Naive thymus-derived CD8-positive, alpha-beta T cell (primary cell): Measurements from ENCODE around the gene RPTOR. TPM values are rescaled to one million over a fixed set of nuclear protein-coding genes. Genes with fewer than 3 reads are reported as not detected.

Source experiments
- ATAC-seq, 2 donors: fragments of 150-1000 bp; cut with Tn5 transposase in 1 of 2; sonication (Bioruptor Pico), chemical (Tn5 transposase) in 1 of 2; 1 replicate in 1 of 2; 2 replicates in 1 of 2; pipeline ENCODE4 v1.10.0; 2021; ENCODE audit warnings: mild to moderate bottlenecking in 2 of 2, moderate library complexity in 2 of 2
- POLR2A ChIA-PET: fragments of 350-600 bp; sonication (Branson Sonifier 250); formaldehyde crosslinking; loops from one replicate; lab custom pipeline; 2021; ENCODE audit warnings: antibody characterized with exemption; lab: Charles Lee
- DNase-seq, 10 donors: peaks; one replicate each; pipeline versions ENCODE4 v3.0.0 to v3.0.0-alpha.2; 2020 to 2022
- H3K27ac Mint-ChIP-seq, 10 donors: one replicate each; pipeline ENCODE4 v1.8.0; 2020 to 2022; ENCODE audit warnings: mild to moderate bottlenecking in 10 of 10, mixed read lengths in 10 of 10, moderate library complexity in 4 of 10, inconsistent platforms in 1 of 10
- H3K27me3 Mint-ChIP-seq, 5 donors: one replicate each; pipeline ENCODE4 v1.8.0; 2021 to 2022; ENCODE audit warnings: mixed read lengths in 5 of 5
- H3K36me3 Mint-ChIP-seq, 3 donors: one replicate each; pipeline ENCODE4 v1.8.0; 2020 to 2022; ENCODE audit warnings: mixed read lengths in 3 of 3, mild to moderate bottlenecking in 2 of 3, inconsistent platforms in 1 of 3
- H3K4me1 Mint-ChIP-seq, 4 donors: one replicate each; pipeline ENCODE4 v1.8.0; 2021 to 2022; ENCODE audit warnings: mixed read lengths in 4 of 4
- H3K4me3 Mint-ChIP-seq, 10 donors: one replicate each; pipeline ENCODE4 v1.8.0; 2020 to 2022; ENCODE audit warnings: mild to moderate bottlenecking in 10 of 10, mixed read lengths in 10 of 10, moderate library complexity in 6 of 10, inconsistent platforms in 1 of 10
- H3K9me3 Mint-ChIP-seq, 9 donors: one replicate each; pipeline ENCODE4 v1.8.0; 2020 to 2022; ENCODE audit warnings: mixed read lengths in 9 of 9, mild to moderate bottlenecking in 3 of 9, inconsistent platforms in 1 of 9, moderate library complexity in 1 of 9
- polyA plus RNA-seq, 3 donors: library from polyadenylated mRNA; unstranded; fragments of 300-500 nt; fragmentation: Illumina TruSeq; gene quantifications; one replicate each; pipeline ENCODE4 v1.2.3, GENCODE V29; 2021
- total RNA-seq, 8 experiments: library from RNA in 2 of 8; stranded (reverse) in 2 of 8; gene quantifications; one replicate each; pipeline ENCODE4 v1.2.3 and lab custom pipeline; 2021 to 2026

RPTOR gene
- total and polyA plus RNA-seq, 5 experiments from 2014 or later: 5.3 to 53.9 (median 10.2) TPM

DNA sequence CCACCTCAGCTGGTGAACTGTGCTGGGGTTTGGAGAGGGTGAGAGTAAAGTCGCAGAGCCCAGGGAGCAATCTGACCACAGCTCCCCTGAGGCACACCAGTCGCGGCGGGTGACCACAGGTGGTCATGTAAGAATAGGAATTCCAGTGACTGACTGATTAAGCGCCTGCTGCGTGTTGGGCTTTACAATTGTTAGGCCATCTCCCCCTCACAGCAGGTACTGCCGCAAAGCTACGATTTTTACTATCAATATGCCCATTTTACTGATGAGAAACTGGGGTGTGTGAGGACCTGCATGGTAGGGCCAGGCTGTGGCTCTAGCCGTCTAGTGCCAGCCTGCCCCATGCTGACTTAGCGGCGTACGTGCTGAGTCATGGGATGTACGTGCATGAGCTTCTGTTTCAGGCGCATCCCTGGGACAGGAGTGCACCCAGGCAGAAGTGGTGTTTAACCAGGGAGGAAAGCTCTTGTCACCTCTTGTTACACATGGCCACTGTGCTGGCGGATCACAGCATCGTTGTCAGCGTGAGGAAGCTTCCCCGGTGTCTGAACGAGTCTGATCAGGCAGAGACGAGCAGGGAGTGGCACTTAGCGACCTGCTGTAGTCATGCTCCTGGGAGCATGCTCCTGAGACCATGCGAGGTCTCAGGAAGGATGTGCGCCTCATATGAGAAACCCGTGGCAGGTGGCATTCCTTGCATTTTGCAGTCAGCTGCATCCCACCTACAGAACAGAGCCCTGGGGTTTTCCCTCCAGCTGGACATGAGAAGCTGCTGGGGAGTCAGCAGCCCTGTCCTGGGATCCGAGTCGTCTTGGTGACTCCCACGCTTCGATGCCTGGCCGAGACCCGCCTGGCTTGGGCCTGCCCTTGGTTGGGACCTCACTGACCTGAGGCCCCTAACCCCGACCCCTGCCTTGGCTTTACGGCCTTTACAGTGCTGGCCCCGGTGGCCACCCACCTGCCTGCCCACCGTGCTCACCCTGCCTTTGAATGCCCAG is 283.3 kb downstream of the RPTOR start:
- no peaks in the 10 kb centered on the region for H3K27me3 Mint-ChIP-seq
- H3K9me3 Mint-ChIP-seq: no peaks in the 10 kb centered on the region
- ATAC-seq: no peak
- peak overlapping the region in 2 of 10 donors; percentile 21 to 71 for H3K27ac Mint-ChIP-seq
- H3K4me1 Mint-ChIP-seq: peaks cover 10 to 29% (median 24%) of the 10 kb centered on the region in 4 donors
- POLR2A ChIA-PET: interaction anchor here (1.0 kb wide), 1 partner anchor 11 kb away, joined by 4 read pairs; no protein-coding TSS in a partner anchor
- H3K36me3 Mint-ChIP-seq: peaks cover 0 to 23% (median under 1%) of the 10 kb centered on the region in 3 donors
- no peak overlapping the region for H3K4me3 Mint-ChIP-seq
- peak in 1 of 10 donors; percentile 36 for DNase-seq

DNA sequence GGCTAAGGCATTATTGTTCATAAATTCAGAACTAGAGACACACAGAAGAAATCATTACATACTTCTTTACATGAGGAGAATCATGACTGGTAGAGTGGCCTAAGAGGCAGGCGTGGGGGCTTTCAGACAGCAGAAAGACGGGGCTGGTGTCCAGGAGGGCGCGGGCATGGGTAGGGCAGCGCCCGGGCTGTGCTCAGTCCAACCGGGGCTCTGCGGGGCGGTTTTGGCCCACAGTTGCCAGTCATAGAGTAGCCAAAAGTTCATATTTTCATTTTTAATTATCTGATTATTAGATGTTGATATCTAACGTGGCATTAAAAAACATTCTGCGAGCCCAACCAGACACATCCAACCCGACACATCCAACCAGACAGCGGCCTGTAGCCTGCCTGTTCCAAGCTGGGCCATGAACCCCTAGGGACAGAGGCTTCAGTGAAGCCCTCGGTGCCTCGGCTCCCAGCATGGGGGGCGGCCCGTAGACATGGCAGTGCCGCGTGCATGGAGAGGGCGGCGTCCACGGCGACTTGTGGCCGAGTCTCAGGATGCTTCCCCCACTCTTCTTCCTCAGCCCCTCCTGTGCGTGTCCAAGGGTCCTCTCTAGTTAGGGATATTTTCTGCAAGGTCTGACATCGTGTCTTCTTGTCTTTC is 284.7 kb downstream of the RPTOR start:
- Mint-ChIP-seq H3K4me1 (peaks cover 12 to 39% (median 34%) of the 10 kb centered on the region in 4 donors), H3K36me3 (peaks cover 0 to 11% (median 0%) of the 10 kb centered on the region in 3 donors)
- DNase-seq: no peak

DNA sequence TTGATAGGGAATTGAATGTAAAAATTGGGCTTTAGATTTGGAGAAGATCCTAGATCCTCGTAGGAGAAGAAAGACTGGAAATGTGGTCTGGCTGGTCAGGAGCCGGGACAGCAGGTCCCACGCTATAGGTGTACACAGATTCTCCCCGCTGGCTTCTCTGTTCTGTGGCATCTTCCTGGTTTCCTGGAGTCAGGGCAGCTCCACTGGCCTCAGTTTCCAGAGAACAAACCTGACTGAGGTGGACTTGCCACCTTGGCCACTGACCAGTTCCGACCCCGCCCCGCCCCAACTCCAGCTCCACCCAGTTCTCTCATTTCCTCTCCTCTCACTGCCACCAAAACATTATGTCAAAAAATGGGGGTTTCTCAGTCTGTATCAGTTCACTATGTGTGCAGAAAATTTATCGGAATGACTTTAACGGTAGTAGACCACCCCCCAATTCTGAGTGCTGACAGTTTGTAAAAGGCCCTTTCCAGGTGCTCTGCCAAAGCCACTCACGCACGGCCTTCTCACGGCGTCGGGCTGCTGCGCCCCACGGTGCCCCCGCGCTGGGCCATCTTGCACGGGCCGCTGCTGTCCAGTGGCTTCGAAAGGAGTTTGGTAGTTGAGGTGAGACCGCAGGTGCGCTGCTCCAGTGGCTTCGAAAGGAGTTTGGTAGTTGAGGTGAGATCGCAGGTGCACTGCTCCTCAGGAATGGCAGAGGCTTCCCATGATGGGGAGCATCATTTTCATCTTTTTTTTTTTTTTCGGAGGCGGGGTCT is 285.6 kb downstream of the RPTOR start:
- peak overlapping the region in 5 of 10 donors; percentile 11 to 79 (median 37) for H3K27ac Mint-ChIP-seq
- no peaks in the 10 kb centered on the region for H3K27me3 Mint-ChIP-seq
- H3K4me3 Mint-ChIP-seq: peak overlapping the region in 1 of 10 donors; percentile 2
- peaks cover 0 to 11% (median 0%) of the 10 kb centered on the region in 3 donors for H3K36me3 Mint-ChIP-seq
- H3K9me3 Mint-ChIP-seq: no peaks in the 10 kb centered on the region
- peaks cover 12 to 39% (median 35%) of the 10 kb centered on the region in 4 donors for H3K4me1 Mint-ChIP-seq
- ATAC-seq: no peak
- POLR2A ChIA-PET: no interaction called here
- DNase-seq: no peak

More for the DNA sequence above, 284.7 kb downstream of the RPTOR start:
- Mint-ChIP-seq H3K27ac (peak overlapping the region in 2 of 10 donors; percentile 11 to 17), H3K27me3 (no peaks in the 10 kb centered on the region), H3K4me3 (no peak overlapping the region), H3K9me3 (no peaks in the 10 kb centered on the region)
- POLR2A ChIA-PET: no interaction called here
- ATAC-seq: no peak

DNA sequence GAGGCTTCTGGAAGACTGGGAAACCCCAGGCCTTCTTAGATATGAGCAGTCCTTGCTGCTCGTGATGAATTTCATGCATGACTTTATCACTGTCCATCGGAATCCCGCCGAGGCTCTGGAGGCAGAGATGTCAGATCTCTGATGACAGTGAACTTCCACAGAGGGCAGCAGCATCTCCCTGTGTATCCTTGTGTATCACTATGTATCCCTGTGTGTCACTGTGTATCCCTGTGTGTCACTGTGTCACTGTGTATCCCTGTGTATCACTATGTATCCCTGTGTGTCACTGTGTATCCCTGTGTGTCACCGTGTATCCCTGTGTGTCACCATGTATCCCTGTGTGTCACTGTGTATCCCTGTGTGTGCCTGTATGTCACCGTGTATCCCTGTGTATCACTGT is 286.9 kb downstream of the RPTOR start:
- H3K4me3 Mint-ChIP-seq: peak overlapping the region; percentile 25 to 92 (median 78)
- H3K27me3 Mint-ChIP-seq: no peaks in the 10 kb centered on the region
- peaks cover 0 to 7% (median 0%) of the 10 kb centered on the region in 3 donors for H3K36me3 Mint-ChIP-seq
- H3K27ac Mint-ChIP-seq: peak overlapping the region; percentile 75 to 97 (median 94)
- POLR2A ChIA-PET: interaction anchor here (0.6 to 2.4 kb wide), 4 partner anchors 18 to 377 kb away, joined by 3 to 18 read pairs (median 6); no protein-coding TSS in a partner anchor
- no peaks in the 10 kb centered on the region for H3K9me3 Mint-ChIP-seq
- ATAC-seq (no peak), DNase-seq (no peak)
- H3K4me1 Mint-ChIP-seq: peaks cover 12 to 39% (median 35%) of the 10 kb centered on the region in 4 donors

DNA sequence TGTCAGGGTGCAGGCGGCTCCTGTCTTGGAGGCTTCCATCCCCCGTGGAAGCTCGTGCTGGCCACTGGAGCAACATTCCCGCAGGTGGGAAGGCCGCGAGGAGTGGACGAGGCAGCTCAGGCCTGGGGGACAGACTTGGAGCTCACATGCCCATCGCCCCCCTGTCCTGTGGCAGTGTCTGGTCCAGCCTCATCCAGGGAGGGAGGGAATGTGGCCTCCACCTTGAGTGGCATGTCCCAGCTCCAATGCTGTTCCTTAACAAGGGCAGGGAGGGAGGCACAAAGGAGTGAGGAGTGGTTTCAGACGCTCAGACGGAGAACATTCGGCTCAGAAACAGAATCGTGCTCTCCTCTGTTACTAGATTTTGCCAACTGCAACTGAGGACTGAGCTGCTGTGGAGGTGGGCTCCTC is 287.6 kb downstream of the RPTOR start:
- Mint-ChIP-seq H3K4me1 (peaks cover 11 to 43% (median 33%) of the 10 kb centered on the region in 4 donors), H3K36me3 (peaks cover 0 to 3% (median 0%) of the 10 kb centered on the region in 3 donors), H3K9me3 (no peaks in the 10 kb centered on the region), H3K27ac (peak overlapping the region; percentile 91 to 97 (median 94)), H3K4me3 (peak overlapping the region; percentile 74 to 93 (median 88)), H3K27me3 (no peaks in the 10 kb centered on the region)
- POLR2A ChIA-PET: interaction anchor here (0.6 to 2.4 kb wide), 16 partner anchors 12 to 378 kb away, joined by 3 to 18 read pairs (median 4); no protein-coding TSS in a partner anchor
- ATAC-seq (no peak), DNase-seq (no peak)

DNA sequence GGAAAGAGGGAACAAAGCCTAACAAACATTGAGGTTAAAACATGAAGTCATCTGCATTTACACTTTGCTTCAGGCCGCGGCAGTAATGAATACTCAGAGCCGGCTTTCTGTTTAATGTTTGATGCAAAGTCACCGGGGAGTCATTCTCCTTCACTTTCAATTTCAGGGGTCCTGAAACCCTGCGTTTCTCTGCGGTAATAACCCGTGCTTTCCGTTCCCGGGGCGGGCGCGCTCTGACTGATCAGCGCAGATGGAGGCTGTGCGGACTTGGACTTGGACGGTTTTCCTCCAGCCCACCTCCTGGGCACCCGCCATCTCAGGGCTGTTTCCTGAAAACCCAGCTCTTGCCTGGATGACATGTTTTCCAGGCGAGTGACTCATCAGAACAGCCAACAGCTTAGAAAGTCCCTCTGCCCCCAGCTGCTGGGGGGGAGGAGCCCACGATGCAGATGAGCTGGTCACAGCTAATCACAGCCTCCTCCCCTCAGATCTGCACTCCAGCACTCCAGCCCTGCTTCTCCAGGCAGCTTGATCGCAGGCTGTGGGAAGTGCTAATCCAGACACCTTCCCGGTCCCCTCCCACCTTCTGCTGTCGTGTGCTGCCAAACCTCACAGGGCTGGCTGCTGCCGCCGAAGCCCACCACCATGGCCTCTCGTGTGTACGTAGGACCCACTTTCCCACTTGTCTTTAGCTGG is 288.4 kb downstream of the RPTOR start:
- peaks cover 0 to 7% (median 2%) of the 10 kb centered on the region in 3 donors for H3K36me3 Mint-ChIP-seq
- peak overlapping the region; percentile 74 to 93 (median 88) for H3K4me3 Mint-ChIP-seq
- POLR2A ChIA-PET: interaction anchor here (0.6 to 2.4 kb wide), 18 partner anchors 12 to 459 kb away, joined by 3 to 18 read pairs (median 4); no protein-coding TSS in a partner anchor

DNA sequence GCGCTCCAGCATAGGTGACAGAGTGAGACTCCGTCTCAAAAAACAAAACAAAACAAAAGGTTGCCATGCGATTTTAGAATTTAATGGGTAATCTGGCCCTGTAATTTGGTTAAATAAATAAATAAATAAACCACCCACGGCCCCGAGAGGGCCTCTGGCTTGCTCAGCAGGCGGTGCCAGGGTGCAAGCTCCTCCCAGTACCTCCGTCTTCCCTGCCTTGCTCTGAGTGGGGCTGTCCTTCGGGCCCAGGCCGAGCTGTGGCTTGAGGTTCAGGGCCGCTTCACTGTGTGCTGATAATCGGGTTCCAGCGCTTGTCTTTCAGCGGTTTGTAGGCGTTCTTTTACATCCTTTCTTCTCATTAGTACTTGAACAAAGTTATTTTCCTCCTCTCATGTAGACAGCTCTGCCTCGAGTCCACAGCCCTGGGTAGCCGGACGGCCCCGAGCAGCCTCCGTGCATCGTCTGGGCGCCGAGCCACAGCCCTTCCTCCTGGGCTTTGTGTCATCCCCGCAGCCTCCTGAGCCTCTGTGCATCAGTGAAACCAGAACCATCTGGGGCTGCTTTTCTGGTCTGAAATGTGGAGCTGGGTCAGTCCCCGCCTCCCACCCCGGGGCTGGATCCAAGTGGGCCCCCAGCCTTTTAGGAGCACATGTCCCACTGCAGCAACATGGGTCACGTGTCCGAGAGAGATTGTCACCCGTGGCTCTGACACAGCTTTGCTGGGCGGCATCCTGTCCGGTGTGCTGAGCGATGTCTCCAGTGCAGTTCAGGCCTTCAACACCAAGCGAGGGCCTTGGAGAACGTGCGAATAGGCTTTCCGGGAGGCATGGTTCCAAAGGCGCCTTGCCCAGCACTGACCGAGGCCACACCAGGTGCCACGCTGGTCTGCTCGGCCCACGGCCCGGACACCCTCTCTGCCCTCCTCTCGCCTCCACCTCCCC is 289.6 kb downstream of the RPTOR start:
- DNase-seq (no peak), ATAC-seq (no peak)
- H3K36me3 Mint-ChIP-seq: peaks cover 0 to 18% (median 4%) of the 10 kb centered on the region in 3 donors
- H3K27me3 Mint-ChIP-seq: no peaks in the 10 kb centered on the region
- POLR2A ChIA-PET: interaction anchor here (0.9 to 2.4 kb wide), 8 partner anchors 13 to 380 kb away, joined by 3 to 18 read pairs (median 4); no protein-coding TSS in a partner anchor
- H3K9me3 Mint-ChIP-seq: no peaks in the 10 kb centered on the region
- H3K4me3 Mint-ChIP-seq: peak overlapping the region; percentile 33 to 92 (median 70)
- H3K4me1 Mint-ChIP-seq: peaks cover 11 to 43% (median 33%) of the 10 kb centered on the region in 4 donors
- H3K27ac Mint-ChIP-seq: peak overlapping the region in 9 of 10 donors; percentile 31 to 97 (median 91)

More for the DNA sequence above, 288.4 kb downstream of the RPTOR start:
- no peaks in the 10 kb centered on the region for H3K9me3 Mint-ChIP-seq
- ATAC-seq: peak; percentile 91
- peaks cover 11 to 43% (median 33%) of the 10 kb centered on the region in 4 donors for H3K4me1 Mint-ChIP-seq
- DNase-seq: peak; percentile 41 to 81 (median 64)
- H3K27me3 Mint-ChIP-seq: no peaks in the 10 kb centered on the region
- H3K27ac Mint-ChIP-seq: peak overlapping the region; percentile 91 to 97 (median 94)

DNA sequence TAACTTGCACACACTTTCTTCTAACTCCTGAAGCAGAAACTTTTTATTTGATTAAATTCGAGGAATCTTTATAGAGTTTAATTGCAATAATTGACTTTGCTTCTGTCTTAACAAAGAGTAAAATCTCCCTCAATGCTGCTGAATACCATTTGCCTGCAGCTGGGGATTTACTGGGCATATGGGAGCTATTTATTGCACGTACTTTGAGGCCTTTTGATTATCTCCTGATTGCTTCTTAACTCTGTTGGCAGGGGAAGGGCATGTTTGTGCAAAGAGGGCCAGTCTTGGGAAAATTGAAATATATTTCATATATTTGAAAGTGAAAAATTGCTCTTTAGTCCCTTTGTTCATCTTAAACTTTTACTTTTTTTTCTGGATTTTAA is 290.2 kb downstream of the RPTOR start:
- Mint-ChIP-seq H3K4me1 (peaks cover 9 to 40% (median 32%) of the 10 kb centered on the region in 4 donors), H3K9me3 (no peaks in the 10 kb centered on the region), H3K27me3 (no peaks in the 10 kb centered on the region), H3K36me3 (peaks cover 0 to 18% (median 4%) of the 10 kb centered on the region in 3 donors), H3K4me3 (peak overlapping the region in 6 of 10 donors; percentile 2 to 83 (median 52)), H3K27ac (peak overlapping the region in 4 of 10 donors; percentile 31 to 88 (median 44))
- no peak for DNase-seq
- no peak for ATAC-seq
- POLR2A ChIA-PET: interaction anchor here (1.1 kb wide), 1 partner anchor 42 kb away, joined by 3 read pairs; no protein-coding TSS in a partner anchor

DNA sequence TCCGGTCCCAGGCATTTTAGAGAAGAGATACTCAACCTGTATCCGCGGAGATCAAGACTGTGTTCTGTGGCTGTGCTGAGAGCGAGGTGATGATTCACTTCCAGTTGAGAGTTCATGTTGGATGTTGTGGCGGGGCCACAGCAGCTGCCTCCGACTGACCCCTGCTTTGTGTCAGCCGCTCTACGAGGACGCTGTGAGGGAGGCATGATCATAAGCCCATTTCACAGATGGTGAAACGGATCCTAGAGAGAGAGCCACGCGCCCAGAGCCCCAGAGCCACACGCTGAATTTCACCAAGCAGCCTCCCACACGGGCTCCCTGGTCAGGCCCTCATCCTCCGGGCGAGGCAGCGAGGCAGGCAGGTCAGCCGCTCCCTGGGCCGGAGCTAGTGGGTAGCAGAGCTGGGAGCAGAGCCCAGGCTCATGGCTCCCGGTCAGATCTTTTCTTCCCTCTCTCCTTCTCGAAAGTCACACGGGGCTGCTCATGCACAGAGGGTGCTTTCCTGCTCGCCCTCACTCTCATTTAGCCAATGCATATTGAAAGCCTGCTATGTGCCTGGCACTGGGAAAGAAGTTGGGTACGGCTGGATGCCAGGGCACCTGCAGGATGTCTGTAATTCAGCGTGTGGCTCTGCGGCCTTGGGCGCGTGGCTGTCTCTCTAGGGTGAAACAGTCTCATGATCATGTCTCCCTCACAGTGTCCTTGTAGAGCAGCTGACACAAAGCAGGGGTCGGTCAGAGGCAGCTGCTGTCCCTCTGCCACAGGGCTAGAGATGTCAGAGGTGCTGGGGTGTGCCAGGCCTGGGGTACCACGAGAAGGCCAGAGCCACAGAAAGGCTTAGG is 291.4 kb downstream of the RPTOR start:
- POLR2A ChIA-PET: interaction anchor here (1.5 kb wide), 1 partner anchor 11 kb away, joined by 5 read pairs; no protein-coding TSS in a partner anchor
- Mint-ChIP-seq H3K36me3 (peaks cover 0 to 18% (median 4%) of the 10 kb centered on the region in 3 donors), H3K4me1 (peaks cover 9 to 33% (median 27%) of the 10 kb centered on the region in 4 donors), H3K27me3 (no peaks in the 10 kb centered on the region), H3K9me3 (no peaks in the 10 kb centered on the region), H3K4me3 (peak overlapping the region in 1 of 10 donors; percentile 20), H3K27ac (peak overlapping the region in 5 of 10 donors; percentile 52 to 93 (median 64))
- ATAC-seq (no peak), DNase-seq (no peak)
